ENCODE data around the gene ZSCAN29.

The ZSCAN29 gene

DNA sequence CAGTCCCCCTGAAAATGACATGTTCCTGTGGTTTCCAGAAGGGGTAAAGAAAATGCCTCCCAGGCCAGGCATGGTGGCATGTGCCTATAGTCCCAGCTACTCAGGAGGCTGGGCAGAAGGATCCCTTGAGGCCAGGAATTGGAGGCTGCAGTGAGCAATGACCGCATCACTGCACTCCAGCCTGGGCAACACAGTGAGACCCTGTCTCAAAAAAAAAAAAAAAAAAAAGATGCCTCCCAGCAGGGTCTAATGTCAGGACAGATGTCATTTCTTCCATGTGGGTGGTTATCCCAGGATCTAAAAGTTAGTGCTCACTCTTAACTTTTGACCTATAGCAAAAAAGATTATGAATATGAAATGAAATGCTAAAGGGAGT lies 53.9 kb downstream of the ZSCAN29 start:
- POLR2A ChIA-PET: no interaction called here
- DNase-seq (ENCODE audit: extremely low spot score): no peak
- CTCF ChIA-PET: no interaction called here
- no peak for TF ChIP-seq CTBP1 (IDR thresholded peaks at IDR 0.05; ENCODE audit: borderline replicate concordance)
- no peak for TF ChIP-seq HDGF (IDR thresholded peaks at IDR 0.05; ENCODE audit: borderline replicate concordance)
- TF ChIP-seq FOXM1 (IDR thresholded peaks at IDR 0.05; ENCODE audit: borderline replicate concordance): no peak
- TF ChIP-seq SUZ12 (IDR thresholded peaks at IDR 0.05): no peak
- TF ChIP-seq L3MBTL2 (conservative IDR thresholded peaks at IDR 0.05): no peak
- TF ChIP-seq BHLHE40 (IDR thresholded peaks at IDR 0.05; ENCODE audit: borderline replicate concordance): no peak
- no peak for TF ChIP-seq ZNF384 (IDR thresholded peaks at IDR 0.05)
- no peak for TF ChIP-seq LEF1 (IDR thresholded peaks at IDR 0.05; ENCODE audit: borderline replicate concordance)
- no peak for TF ChIP-seq ARNT (IDR thresholded peaks at IDR 0.05)
- TF ChIP-seq TARDBP (IDR thresholded peaks at IDR 0.05): no peak
- TF ChIP-seq FOXA1 (IDR thresholded peaks at IDR 0.05): no peak
- no peak for TF ChIP-seq ELF4 (IDR thresholded peaks at IDR 0.05)
- TF ChIP-seq SP1 (IDR thresholded peaks at IDR 0.05): no peak
- TF ChIP-seq, protein P1, sequence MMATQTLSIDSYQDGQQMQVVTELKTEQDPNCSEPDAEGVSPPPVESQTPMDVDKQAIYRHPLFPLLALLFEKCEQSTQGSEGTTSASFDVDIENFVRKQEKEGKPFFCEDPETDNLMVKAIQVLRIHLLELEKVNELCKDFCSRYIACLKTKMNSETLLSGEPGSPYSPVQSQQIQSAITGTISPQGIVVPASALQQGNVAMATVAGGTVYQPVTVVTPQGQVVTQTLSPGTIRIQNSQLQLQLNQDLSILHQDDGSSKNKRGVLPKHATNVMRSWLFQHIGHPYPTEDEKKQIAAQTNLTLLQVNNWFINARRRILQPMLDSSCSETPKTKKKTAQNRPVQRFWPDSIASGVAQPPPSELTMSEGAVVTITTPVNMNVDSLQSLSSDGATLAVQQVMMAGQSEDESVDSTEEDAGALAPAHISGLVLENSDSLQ (IDR thresholded peaks at IDR 0.05): no peak
- TF ChIP-seq FOXK2 (IDR thresholded peaks at IDR 0.05): no peak

DNA sequence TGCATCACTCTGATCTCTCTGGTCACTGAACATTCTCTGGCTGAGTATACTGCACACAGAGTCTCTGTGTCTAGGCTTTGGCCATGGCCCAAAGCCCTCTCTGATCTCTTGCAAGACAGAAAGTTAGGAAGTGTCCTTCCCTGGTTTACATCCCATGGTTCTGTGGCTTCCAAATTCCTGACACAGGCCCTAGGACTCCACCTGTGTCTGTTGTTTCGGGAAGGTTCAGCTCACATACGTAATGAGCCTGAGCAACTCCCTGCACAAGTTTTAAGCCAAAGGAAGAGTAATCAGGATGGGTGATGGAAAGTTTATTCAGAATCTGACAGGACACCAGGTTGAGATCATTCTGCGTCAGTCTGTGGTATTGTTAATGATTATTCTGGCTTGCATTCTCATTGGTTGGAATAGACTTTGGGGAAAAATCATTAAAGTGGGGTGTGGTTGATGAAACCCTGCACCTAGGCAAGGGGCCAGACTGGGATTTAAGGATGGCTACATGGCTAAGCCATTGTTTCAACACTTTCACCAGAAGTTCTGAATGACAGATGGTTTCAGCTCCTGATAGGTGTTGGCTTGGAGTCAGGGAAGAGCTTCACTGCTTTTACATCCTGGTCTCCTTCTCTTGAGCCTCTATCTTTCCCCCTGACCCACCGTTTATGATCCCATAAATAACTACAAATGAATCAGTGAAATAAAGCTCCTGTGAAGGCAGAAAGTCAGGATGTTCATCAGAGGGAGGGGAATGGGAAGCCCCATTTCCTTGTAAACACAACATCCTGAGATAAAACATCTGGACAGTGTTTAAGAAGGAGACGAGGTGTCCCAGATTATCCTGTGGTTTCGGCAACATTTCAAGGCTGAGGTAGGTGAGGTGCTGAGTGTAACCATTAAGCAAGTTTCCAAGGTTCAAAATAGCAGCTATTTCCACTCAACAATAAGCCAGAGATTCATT lies 54.5 kb downstream of the ZSCAN29 start:
- TF ChIP-seq TARDBP (IDR thresholded peaks at IDR 0.05): no peak
- TF ChIP-seq ELF4 (IDR thresholded peaks at IDR 0.05): no peak
- TF ChIP-seq FOXK2 (IDR thresholded peaks at IDR 0.05): no peak
- no peak for TF ChIP-seq ARNT (IDR thresholded peaks at IDR 0.05)
- TF ChIP-seq CTBP1 (IDR thresholded peaks at IDR 0.05; ENCODE audit: borderline replicate concordance): no peak
- TF ChIP-seq, protein P1 (IDR thresholded peaks at IDR 0.05): no peak
- TF ChIP-seq ZNF384 (IDR thresholded peaks at IDR 0.05): no peak
- TF ChIP-seq LEF1 (IDR thresholded peaks at IDR 0.05; ENCODE audit: borderline replicate concordance): no peak
- TF ChIP-seq SUZ12 (IDR thresholded peaks at IDR 0.05): no peak
- TF ChIP-seq BHLHE40 (IDR thresholded peaks at IDR 0.05; ENCODE audit: borderline replicate concordance): no peak
- TF ChIP-seq L3MBTL2 (conservative IDR thresholded peaks at IDR 0.05): no peak
- no peak for TF ChIP-seq FOXA1 (IDR thresholded peaks at IDR 0.05)
- no peak for TF ChIP-seq HDGF (IDR thresholded peaks at IDR 0.05; ENCODE audit: borderline replicate concordance)
- no peak for TF ChIP-seq NFRKB (IDR thresholded peaks at IDR 0.05)
- no peak for TF ChIP-seq SP1 (IDR thresholded peaks at IDR 0.05)
- TF ChIP-seq FOXM1 (IDR thresholded peaks at IDR 0.05; ENCODE audit: borderline replicate concordance): no peak
- POLR2A ChIA-PET: no interaction called here
- no peak for DNase-seq (ENCODE audit: extremely low spot score)
- CTCF ChIA-PET: no interaction called here

DNA sequence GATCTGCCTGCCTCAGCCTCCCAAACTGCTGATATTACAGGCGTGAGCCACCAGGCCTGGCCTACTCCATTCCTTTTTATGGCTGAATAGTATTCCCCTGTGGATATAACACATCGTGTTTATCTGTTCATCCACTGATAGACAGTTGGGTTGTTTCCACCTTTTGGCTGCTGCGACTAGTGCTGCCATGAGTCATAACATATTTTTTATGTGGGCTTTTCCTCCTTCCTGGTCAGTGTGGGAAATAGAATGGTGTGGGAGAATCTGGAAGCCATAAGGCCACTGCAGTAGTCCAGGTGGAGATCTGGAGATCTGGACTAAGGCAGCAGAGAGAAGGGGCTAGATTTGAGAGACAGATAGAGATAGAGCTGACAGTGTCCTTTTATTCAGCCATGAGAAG lies 56.7 kb downstream of the ZSCAN29 start:
- no peak for DNase-seq (ENCODE audit: extremely low spot score)
- TF ChIP-seq SUZ12 (IDR thresholded peaks at IDR 0.05) (no peak), BHLHE40 (IDR thresholded peaks at IDR 0.05; ENCODE audit: borderline replicate concordance) (no peak), CTBP1 (IDR thresholded peaks at IDR 0.05; ENCODE audit: borderline replicate concordance) (no peak), ZNF384 (IDR thresholded peaks at IDR 0.05) (no peak), L3MBTL2 (conservative IDR thresholded peaks at IDR 0.05) (no peak), NFRKB (IDR thresholded peaks at IDR 0.05) (no peak), TARDBP (IDR thresholded peaks at IDR 0.05) (no peak), FOXA1 (IDR thresholded peaks at IDR 0.05) (no peak), FOXM1 (IDR thresholded peaks at IDR 0.05; ENCODE audit: borderline replicate concordance) (no peak), ARNT (IDR thresholded peaks at IDR 0.05) (no peak), SP1 (IDR thresholded peaks at IDR 0.05) (no peak), FOXK2 (IDR thresholded peaks at IDR 0.05) (no peak), ELF4 (IDR thresholded peaks at IDR 0.05) (no peak), LEF1 (IDR thresholded peaks at IDR 0.05; ENCODE audit: borderline replicate concordance) (no peak), HDGF (IDR thresholded peaks at IDR 0.05; ENCODE audit: borderline replicate concordance) (no peak)
- TF ChIP-seq, protein P1 (IDR thresholded peaks at IDR 0.05): no peak
- CTCF ChIA-PET: interaction anchor here (0.9 kb wide), 1 partner anchor 196 kb away, joined by 3 read pairs; no protein-coding TSS in a partner anchor
- POLR2A ChIA-PET: no interaction called here

DNA sequence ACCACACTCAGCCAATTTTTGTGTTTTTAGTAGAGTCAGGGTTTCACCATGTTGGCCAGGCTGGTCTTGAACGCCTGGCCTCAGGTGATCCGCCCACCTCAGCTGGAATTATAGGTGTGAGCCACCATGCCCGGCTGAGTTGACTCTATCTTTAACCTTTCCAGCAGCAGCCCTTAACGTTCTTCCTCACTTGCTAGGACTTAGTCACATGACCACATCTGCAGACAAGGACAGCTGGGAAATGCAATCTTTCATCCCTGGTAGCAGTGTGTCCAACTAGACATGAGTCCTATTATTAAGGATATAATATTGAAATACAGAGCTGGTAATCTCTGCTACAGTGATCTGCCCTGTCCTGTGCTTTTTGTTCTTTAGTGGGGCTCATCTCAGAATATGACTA lies 58.5 kb downstream of the ZSCAN29 start:
- POLR2A ChIA-PET: interaction anchor here (1.2 kb wide), 1 partner anchor 10 kb away, joined by 3 read pairs; the partner anchor contains the start of gene TGM7

More for the DNA sequence above, 58.5 kb downstream of the ZSCAN29 start:
- CTCF ChIA-PET: no interaction called here
- TF ChIP-seq, protein P1 (IDR thresholded peaks at IDR 0.05): no peak
- TF ChIP-seq L3MBTL2 (conservative IDR thresholded peaks at IDR 0.05): no peak
- TF ChIP-seq SUZ12 (IDR thresholded peaks at IDR 0.05): no peak
- no peak for TF ChIP-seq NFRKB (IDR thresholded peaks at IDR 0.05)
- no peak for TF ChIP-seq ELF4 (IDR thresholded peaks at IDR 0.05)
- no peak for TF ChIP-seq BHLHE40 (IDR thresholded peaks at IDR 0.05; ENCODE audit: borderline replicate concordance)
- no peak for TF ChIP-seq SP1 (IDR thresholded peaks at IDR 0.05)
- no peak for TF ChIP-seq FOXM1 (IDR thresholded peaks at IDR 0.05; ENCODE audit: borderline replicate concordance)
- TF ChIP-seq FOXA1 (IDR thresholded peaks at IDR 0.05): no peak
- TF ChIP-seq CTBP1 (IDR thresholded peaks at IDR 0.05; ENCODE audit: borderline replicate concordance): no peak
- TF ChIP-seq LEF1 (IDR thresholded peaks at IDR 0.05; ENCODE audit: borderline replicate concordance): no peak
- TF ChIP-seq TARDBP (IDR thresholded peaks at IDR 0.05): no peak
- no peak for DNase-seq (ENCODE audit: extremely low spot score)

Measured in HEK293T (cell line).